ENCODE results near the gene TCHH. TPM values are rescaled to one million over a fixed set of nuclear protein-coding genes. Genes with fewer than 3 reads are reported as not detected.

The TCHH gene
- total RNA-seq, 1 experiment from 2014 or later, result 0.24 TPM

DNA sequence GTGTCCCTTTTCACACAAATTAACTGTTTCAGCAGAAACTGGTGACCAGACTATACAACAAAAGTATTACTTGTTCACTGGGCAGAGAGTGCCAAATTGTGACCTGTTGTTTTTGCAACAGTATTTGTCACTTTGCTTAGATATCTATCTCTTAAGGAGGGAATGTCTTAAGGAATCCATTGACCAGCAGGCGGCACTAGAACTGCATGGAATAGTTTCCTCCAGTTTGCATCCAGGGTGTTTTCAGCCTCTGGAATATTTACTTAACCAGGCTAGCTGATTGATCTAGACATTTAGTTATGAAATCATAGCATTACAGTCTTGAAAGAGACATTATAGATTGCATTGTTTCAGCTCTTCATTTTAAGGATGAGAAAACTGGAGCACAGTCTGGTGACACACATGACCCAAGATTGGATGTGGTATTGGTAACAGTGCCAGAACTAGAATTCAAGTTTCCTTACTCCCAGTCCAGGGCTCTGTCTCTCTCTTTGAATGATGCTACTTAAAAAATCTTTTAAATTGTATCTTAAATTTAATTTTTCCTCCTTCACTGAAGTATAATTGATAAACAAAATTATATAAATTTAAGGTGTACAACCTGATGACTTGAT is 26.8 kb upstream of the TCHH start:
- no TSS peak for BruUV-seq (replicated peaks)
- CTCF ChIA-PET, result interaction anchor here (0.9 to 2.4 kb wide), 2 partner anchors 299 to 316 kb away, joined by 3 to 8 read pairs; no protein-coding TSS in a partner anchor
- H3K36me3 ChIP-seq (ENCODE audit: insufficient read depth, low read length, poor library complexity, severe bottlenecking), result no peaks in the 10 kb centered on the region
- intact Hi-C loops (cut with micrococcal nuclease; ENCODE audit: unreplicated experiment), result loop anchor here (1.0 to 5.0 kb wide), 3 partner anchors 43 to 315 kb away; no protein-coding TSS in a partner anchor
- peak; percentile 73 for DNase-seq (ENCODE audit: low spot score)
- no peak overlapping the region for H3K4me3 ChIP-seq (ENCODE audit: low read depth, low read length, poor library complexity, severe bottlenecking)
- H3K4me1 ChIP-seq (ENCODE audit: insufficient read depth, low read length, poor library complexity, severe bottlenecking), result no peaks in the 10 kb centered on the region
- H3K27me3 ChIP-seq (replicated peaks; ENCODE audit: insufficient read depth, low read depth, low read length, poor library complexity), result no peaks in the 10 kb centered on the region
- POLR2A ChIA-PET (ENCODE audit: low non-redundant PET), result no interaction called here
- no peak overlapping the region for H3K27ac ChIP-seq (ENCODE audit: low read depth, low read length, poor library complexity, severe bottlenecking)
- no peak for TF ChIP-seq EZH2 (IDR thresholded peaks at IDR 0.05; ENCODE audit: borderline replicate concordance, low read depth, low read length, poor library complexity, severe bottlenecking)
- TF ChIP-seq, protein P1, sequence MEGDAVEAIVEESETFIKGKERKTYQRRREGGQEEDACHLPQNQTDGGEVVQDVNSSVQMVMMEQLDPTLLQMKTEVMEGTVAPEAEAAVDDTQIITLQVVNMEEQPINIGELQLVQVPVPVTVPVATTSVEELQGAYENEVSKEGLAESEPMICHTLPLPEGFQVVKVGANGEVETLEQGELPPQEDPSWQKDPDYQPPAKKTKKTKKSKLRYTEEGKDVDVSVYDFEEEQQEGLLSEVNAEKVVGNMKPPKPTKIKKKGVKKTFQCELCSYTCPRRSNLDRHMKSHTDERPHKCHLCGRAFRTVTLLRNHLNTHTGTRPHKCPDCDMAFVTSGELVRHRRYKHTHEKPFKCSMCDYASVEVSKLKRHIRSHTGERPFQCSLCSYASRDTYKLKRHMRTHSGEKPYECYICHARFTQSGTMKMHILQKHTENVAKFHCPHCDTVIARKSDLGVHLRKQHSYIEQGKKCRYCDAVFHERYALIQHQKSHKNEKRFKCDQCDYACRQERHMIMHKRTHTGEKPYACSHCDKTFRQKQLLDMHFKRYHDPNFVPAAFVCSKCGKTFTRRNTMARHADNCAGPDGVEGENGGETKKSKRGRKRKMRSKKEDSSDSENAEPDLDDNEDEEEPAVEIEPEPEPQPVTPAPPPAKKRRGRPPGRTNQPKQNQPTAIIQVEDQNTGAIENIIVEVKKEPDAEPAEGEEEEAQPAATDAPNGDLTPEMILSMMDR (conservative IDR thresholded peaks at IDR 0.05; ENCODE audit: low read depth, low read length), result peak; percentile 82
- H3K9me3 ChIP-seq (ENCODE audit: low read depth, low read length, poor library complexity, severe bottlenecking), result no peaks in the 10 kb centered on the region

DNA sequence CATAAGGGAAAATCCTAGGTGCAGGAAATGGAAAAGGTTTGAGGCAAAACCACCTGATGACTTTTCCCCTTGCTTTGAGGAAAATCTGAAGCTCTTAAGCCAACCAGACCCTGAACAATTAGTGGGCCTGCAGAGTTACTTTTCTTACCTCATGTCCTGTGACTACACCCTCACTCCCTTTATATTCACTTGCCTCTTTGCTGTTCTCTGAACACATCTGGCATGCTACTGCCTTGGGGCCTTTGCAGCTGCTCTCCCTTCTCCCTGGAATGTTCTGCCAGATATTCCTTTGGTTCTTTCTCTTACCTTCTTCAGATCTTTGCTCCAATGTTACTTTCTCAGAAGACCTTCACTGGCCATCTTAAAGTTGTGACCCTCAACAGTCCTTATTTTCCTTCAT is 22.0 kb upstream of the TCHH start:
- POLR2A ChIA-PET (ENCODE audit: low non-redundant PET), result no interaction called here
- Histone ChIP-seq H3K4me1 (ENCODE audit: insufficient read depth, low read length, poor library complexity, severe bottlenecking) (no peaks in the 10 kb centered on the region), H3K4me3 (ENCODE audit: low read depth, low read length, poor library complexity, severe bottlenecking) (no peak overlapping the region), H3K9me3 (ENCODE audit: low read depth, low read length, poor library complexity, severe bottlenecking) (no peaks in the 10 kb centered on the region), H3K27me3 (replicated peaks; ENCODE audit: insufficient read depth, low read depth, low read length, poor library complexity) (peaks cover 13% of the 10 kb centered on the region), H3K36me3 (ENCODE audit: insufficient read depth, low read length, poor library complexity, severe bottlenecking) (no peaks in the 10 kb centered on the region), H3K27ac (ENCODE audit: low read depth, low read length, poor library complexity, severe bottlenecking) (no peak overlapping the region)
- TF ChIP-seq EZH2 (IDR thresholded peaks at IDR 0.05; ENCODE audit: borderline replicate concordance, low read depth, low read length, poor library complexity, severe bottlenecking), result no peak
- TF ChIP-seq, protein P1 (conservative IDR thresholded peaks at IDR 0.05; ENCODE audit: low read depth, low read length), result no peak
- intact Hi-C loops (cut with micrococcal nuclease; ENCODE audit: unreplicated experiment), result no loop called here
- CTCF ChIA-PET, result interaction anchor here (0.6 kb wide), 1 partner anchor 37 kb away, joined by 6 read pairs; no protein-coding TSS in a partner anchor
- DNase-seq (ENCODE audit: low spot score), result no peak
- no TSS peak for BruUV-seq (replicated peaks)

DNA sequence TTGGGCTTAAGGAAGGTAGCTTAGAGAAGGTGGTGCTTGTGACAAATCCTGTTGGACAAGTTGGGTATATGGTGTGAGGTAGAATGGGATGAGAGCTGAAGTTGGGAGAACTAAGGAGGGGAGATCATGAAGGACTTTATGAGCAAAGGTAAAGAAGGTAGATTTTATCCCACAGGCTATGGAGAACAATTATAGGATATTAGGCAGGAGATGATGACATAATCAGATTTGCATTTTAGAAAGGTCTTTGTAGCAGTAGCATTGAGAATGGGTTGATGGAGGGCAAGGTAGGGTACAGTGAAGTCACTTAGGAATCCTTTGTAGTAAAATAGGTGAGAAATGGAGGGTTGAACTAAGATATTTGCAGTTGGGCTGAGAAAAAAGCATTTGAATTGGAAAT is 14.9 kb upstream of the TCHH start:
- Histone ChIP-seq H3K4me1 (ENCODE audit: insufficient read depth, low read length, poor library complexity, severe bottlenecking) (no peaks in the 10 kb centered on the region), H3K9me3 (ENCODE audit: low read depth, low read length, poor library complexity, severe bottlenecking) (no peaks in the 10 kb centered on the region), H3K27me3 (replicated peaks; ENCODE audit: insufficient read depth, low read depth, low read length, poor library complexity) (peaks cover 54% of the 10 kb centered on the region), H3K4me3 (ENCODE audit: low read depth, low read length, poor library complexity, severe bottlenecking) (no peak overlapping the region), H3K36me3 (ENCODE audit: insufficient read depth, low read length, poor library complexity, severe bottlenecking) (no peaks in the 10 kb centered on the region), H3K27ac (ENCODE audit: low read depth, low read length, poor library complexity, severe bottlenecking) (no peak overlapping the region)
- intact Hi-C loops (cut with micrococcal nuclease; ENCODE audit: unreplicated experiment), result no loop called here
- no peak for TF ChIP-seq EZH2 (IDR thresholded peaks at IDR 0.05; ENCODE audit: borderline replicate concordance, low read depth, low read length, poor library complexity, severe bottlenecking)
- TF ChIP-seq, protein P1 (conservative IDR thresholded peaks at IDR 0.05; ENCODE audit: low read depth, low read length), result no peak
- ChIA-PET CTCF (no interaction called here), POLR2A (ENCODE audit: low non-redundant PET) (no interaction called here)
- no TSS peak for BruUV-seq (replicated peaks)
- DNase-seq (ENCODE audit: low spot score), result no peak

Data from A673 (cell line).